ENCODE data around the gene TCEANC2. TPM values are rescaled to one million over a fixed set of nuclear protein-coding genes. Genes with fewer than 3 reads are reported as not detected.
A peak's percentile ranks its signal among the peaks of the same experiment; 100 is the strongest.
"Not testable (repeated sequence)": the region's sequence is repeated elsewhere in the genome, so short reads cannot be mapped to it uniquely, and the experiment has no call there.

TCEANC2 gene
- total RNA-seq, 1 experiment from 2014 or later: 8.4 TPM

DNA sequence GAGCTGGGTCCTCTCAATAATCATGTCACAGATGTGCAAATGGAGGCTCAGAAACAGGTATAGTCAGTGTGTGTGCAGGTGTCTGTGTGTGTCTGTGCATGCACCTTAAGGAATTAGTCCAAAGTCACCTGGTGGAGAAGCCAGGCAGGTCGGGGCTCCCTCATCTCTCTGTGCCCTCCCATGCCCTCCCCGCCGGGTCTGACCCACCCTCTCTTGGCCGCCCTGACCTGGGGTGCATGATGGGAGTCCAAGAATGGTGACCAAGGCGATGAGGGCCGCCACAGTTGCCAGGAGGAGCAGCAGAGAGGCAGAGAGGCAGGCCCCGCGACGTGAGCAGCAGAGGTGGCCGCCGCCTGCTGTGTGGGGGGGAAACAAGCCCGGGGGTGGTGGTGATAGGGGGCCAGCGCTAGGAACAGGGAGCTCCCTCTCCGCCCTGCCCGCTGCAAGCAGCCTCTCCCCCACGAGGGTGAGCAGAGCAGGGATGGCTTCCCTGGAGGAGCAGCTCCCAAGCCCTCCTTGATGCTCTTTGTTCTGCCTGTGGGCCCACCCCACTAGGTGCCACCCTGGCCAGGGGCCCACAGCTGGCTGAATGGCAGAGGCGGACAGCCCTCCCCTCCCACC lies 39.3 kb upstream of the TCEANC2 start:
- CTCF ChIA-PET: no interaction called here
- BruUV-seq (replicated peaks): no TSS peak

DNA sequence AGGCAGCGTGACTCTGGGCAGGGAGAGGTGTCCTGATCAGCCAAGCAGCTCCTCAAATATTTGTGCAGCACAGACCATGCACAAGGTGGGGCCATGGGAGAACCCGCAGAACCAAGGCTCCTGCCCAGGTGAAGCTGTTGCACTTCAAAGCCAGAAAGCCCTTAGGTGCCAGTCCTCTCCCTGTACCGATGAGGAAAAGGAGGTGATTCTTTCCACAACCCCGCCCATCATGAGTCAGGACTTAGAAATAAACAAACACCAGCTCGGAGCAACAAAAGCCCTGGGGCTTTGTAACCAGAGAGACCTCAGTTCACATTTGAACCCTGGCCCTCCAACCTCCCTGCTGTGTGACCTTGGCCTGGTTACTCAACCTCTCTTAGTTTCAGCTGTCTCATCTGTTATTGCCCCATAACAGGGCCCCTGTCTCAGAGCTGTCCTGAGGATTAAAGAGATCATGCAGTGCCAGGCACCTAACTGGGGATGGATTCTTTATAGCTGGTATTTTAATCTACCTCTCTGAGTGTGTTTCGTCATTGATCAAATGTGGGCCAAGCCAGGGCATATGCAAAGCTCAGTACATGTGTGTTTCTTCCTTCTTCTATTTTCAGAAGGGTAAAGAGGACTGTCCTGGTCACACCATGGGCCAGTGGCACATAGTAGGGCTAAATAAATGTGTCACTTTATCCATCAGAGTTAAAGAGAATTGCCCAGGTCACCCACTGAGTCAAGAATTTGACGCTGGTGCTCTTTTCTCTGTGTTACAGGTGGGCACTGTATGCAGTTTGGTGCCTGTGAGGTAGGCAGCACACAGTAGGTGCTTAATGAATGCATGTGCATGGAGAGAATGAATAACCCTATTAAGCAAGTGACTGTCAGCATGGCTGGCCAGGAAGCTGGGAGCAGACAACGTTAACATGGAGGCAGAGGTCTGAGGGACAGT lies 36.8 kb upstream of the TCEANC2 start:
- BruUV-seq (replicated peaks): no TSS peak
- Mint-ChIP-seq H3K36me3 (ENCODE audit: insufficient read depth, unreplicated experiment) (no peaks in the 10 kb centered on the region), H3K4me1 (ENCODE audit: low read depth, unreplicated experiment) (peaks cover 33% of the 10 kb centered on the region), H3K27me3 (ENCODE audit: unreplicated experiment) (peaks cover 26% of the 10 kb centered on the region), H3K9me3 (ENCODE audit: low read depth, unreplicated experiment) (no peaks in the 10 kb centered on the region), H3K4me3 (ENCODE audit: low read depth, unreplicated experiment) (peak overlapping the region; percentile 8), H3K27ac (ENCODE audit: unreplicated experiment) (peak overlapping the region; percentile 44)
- CTCF ChIA-PET: interaction anchor here (1.2 kb wide), 1 partner anchor 25 kb away, joined by 5 read pairs; no protein-coding TSS in a partner anchor
- TF ChIP-seq, protein P1, sequence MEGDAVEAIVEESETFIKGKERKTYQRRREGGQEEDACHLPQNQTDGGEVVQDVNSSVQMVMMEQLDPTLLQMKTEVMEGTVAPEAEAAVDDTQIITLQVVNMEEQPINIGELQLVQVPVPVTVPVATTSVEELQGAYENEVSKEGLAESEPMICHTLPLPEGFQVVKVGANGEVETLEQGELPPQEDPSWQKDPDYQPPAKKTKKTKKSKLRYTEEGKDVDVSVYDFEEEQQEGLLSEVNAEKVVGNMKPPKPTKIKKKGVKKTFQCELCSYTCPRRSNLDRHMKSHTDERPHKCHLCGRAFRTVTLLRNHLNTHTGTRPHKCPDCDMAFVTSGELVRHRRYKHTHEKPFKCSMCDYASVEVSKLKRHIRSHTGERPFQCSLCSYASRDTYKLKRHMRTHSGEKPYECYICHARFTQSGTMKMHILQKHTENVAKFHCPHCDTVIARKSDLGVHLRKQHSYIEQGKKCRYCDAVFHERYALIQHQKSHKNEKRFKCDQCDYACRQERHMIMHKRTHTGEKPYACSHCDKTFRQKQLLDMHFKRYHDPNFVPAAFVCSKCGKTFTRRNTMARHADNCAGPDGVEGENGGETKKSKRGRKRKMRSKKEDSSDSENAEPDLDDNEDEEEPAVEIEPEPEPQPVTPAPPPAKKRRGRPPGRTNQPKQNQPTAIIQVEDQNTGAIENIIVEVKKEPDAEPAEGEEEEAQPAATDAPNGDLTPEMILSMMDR (IDR thresholded peaks at IDR 0.05; ENCODE audit: unreplicated experiment): no peak
- intact Hi-C loops (cut with micrococcal nuclease; ENCODE audit: unreplicated experiment): no loop called here
- DNase-seq: peak; percentile 71

More for the DNA sequence above, 39.3 kb upstream of the TCEANC2 start:
- Mint-ChIP-seq H3K36me3 (ENCODE audit: insufficient read depth, unreplicated experiment) (no peaks in the 10 kb centered on the region), H3K4me1 (ENCODE audit: low read depth, unreplicated experiment) (peaks cover 33% of the 10 kb centered on the region), H3K27ac (ENCODE audit: unreplicated experiment) (no peak overlapping the region), H3K9me3 (ENCODE audit: low read depth, unreplicated experiment) (no peaks in the 10 kb centered on the region), H3K4me3 (ENCODE audit: low read depth, unreplicated experiment) (no peak overlapping the region), H3K27me3 (ENCODE audit: unreplicated experiment) (peaks cover 51% of the 10 kb centered on the region)
- TF ChIP-seq, protein P1 (IDR thresholded peaks at IDR 0.05; ENCODE audit: unreplicated experiment): no peak
- intact Hi-C loops (cut with micrococcal nuclease; ENCODE audit: unreplicated experiment): no loop called here
- DNase-seq: no peak

DNA sequence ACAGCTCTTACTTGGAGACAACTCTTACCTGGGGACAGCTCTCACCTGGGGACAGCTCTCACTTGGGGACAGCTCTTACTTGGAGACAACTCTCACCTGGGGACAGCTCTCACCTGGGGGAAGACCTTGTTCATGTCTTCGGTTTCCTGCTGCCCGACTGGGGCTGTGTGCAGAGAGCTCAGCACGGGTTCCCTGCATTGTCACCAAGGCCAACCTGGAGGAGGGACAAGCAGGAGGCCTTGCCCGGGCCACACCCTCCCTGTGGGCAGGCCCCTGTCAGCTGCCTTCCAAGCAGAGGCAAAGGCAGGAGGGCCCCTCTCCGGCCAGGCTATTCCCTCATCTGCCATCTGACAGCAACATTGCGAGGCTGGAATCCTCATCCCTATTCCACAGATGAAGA lies 35.4 kb upstream of the TCEANC2 start, which contains the start of gene LDLRAD1:
Gene LDLRAD1, minus strand, starts transcription at position 208 of the 400 bp plus-strand sequence. Its CDS starts 74 bp downstream, at position 134.
- CTCF ChIA-PET: interaction anchor here (0.6 kb wide), 1 partner anchor 209 kb away, joined by 3 read pairs; no protein-coding TSS in a partner anchor
- Mint-ChIP-seq H3K9me3 (ENCODE audit: low read depth, unreplicated experiment) (no peaks in the 10 kb centered on the region), H3K36me3 (ENCODE audit: insufficient read depth, unreplicated experiment) (no peaks in the 10 kb centered on the region), H3K4me1 (ENCODE audit: low read depth, unreplicated experiment) (peaks cover 33% of the 10 kb centered on the region), H3K27ac (ENCODE audit: unreplicated experiment) (no peak within 1 kb of the TSS), H3K27me3 (ENCODE audit: unreplicated experiment) (peaks cover 12% of the 10 kb centered on the region), H3K4me3 (ENCODE audit: low read depth, unreplicated experiment) (no peak within 1 kb of the TSS)
- DNase-seq: peak; percentile 42
- BruUV-seq (replicated peaks): no TSS peak
- intact Hi-C loops (cut with micrococcal nuclease; ENCODE audit: unreplicated experiment): no loop called here
- TF ChIP-seq, protein P1 (IDR thresholded peaks at IDR 0.05; ENCODE audit: unreplicated experiment): no peak

DNA sequence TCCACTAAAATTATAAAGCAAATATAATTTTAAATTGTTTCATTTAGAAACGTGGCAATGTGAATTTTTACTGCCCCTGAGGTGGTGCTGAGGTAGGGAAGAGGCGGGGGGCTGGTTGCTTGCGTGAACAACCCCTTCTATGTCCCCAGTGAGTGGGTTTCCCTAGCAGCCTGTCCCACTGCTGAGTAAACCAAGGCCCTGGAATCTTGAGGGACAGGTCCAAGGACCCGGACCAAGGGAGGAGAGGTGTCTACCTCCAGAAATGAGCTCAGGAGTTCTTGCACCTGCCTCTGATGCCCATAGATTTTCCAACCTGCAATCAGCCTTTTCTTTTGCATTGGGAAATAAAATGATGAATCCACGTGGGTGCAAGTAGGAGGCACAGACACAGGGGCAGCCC lies 34.8 kb upstream of the TCEANC2 start:
- TF ChIP-seq, protein P1 (IDR thresholded peaks at IDR 0.05; ENCODE audit: unreplicated experiment): no peak
- Mint-ChIP-seq H3K27me3 (ENCODE audit: unreplicated experiment) (peaks cover 6% of the 10 kb centered on the region), H3K36me3 (ENCODE audit: insufficient read depth, unreplicated experiment) (no peaks in the 10 kb centered on the region), H3K27ac (ENCODE audit: unreplicated experiment) (no peak overlapping the region), H3K4me3 (ENCODE audit: low read depth, unreplicated experiment) (no peak overlapping the region), H3K4me1 (ENCODE audit: low read depth, unreplicated experiment) (peaks cover 26% of the 10 kb centered on the region), H3K9me3 (ENCODE audit: low read depth, unreplicated experiment) (no peaks in the 10 kb centered on the region)
- BruUV-seq (replicated peaks): no TSS peak
- CTCF ChIA-PET: no interaction called here
- no peak for DNase-seq
- intact Hi-C loops (cut with micrococcal nuclease; ENCODE audit: unreplicated experiment): no loop called here

DNA sequence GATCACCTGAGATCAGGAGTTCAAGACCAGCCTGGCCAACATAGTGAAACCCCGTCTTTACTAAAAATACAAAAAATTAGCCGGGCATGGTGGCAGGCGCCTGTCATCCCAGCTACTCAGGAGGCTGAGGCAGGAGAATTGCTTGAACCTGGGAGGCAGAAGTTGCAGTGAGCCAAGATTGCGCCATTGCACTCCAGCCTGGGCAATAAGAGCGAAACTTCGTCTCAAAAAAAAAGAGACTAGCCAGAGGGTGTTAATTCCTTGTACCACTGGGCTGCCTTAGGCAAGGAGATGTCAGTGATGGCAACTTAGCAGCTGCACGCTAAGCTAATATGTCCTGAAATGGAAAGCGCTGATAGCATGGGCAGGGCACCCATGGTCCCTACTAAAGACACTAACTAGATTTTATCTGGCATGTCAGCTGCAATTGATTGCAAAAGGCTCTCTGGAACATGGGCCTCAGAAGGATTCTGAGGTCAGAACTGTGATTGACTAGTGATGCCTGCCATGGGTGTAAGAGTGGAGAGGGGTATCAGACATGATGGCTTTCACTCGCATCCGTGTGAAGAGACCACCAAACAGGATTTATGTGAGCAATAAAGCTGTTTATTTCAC lies 33.7 kb upstream of the TCEANC2 start:
- H3K27ac Mint-ChIP-seq (ENCODE audit: unreplicated experiment); H3K36me3 Mint-ChIP-seq (ENCODE audit: insufficient read depth, unreplicated experiment); H3K9me3 Mint-ChIP-seq (ENCODE audit: low read depth, unreplicated experiment); intact Hi-C loops (cut with micrococcal nuclease; ENCODE audit: unreplicated experiment); CTCF ChIA-PET; H3K4me3 Mint-ChIP-seq (ENCODE audit: low read depth, unreplicated experiment); H3K27me3 Mint-ChIP-seq (ENCODE audit: unreplicated experiment); BruUV-seq (replicated peaks); DNase-seq: not testable (repeated sequence)
- H3K4me1 Mint-ChIP-seq (ENCODE audit: low read depth, unreplicated experiment): peaks cover 24% of the 10 kb centered on the region
